GM21390 (cell line): ENCODE data around the gene FAM13A.
A peak's percentile ranks its signal among the peaks of the same experiment; 100 is the strongest.

Experiments used
- ATAC-seq: cut with Tn5 transposase; IDR thresholded peaks from one replicate; pipeline ENCODE4 v1.9.1; 2021; ENCODE audit not compliant: unreplicated experiment

FAM13A gene

GRCh38 chr4:88754796-88755195 is 302.2 kb downstream of the FAM13A start:
- no peak for ATAC-seq

DNA sequence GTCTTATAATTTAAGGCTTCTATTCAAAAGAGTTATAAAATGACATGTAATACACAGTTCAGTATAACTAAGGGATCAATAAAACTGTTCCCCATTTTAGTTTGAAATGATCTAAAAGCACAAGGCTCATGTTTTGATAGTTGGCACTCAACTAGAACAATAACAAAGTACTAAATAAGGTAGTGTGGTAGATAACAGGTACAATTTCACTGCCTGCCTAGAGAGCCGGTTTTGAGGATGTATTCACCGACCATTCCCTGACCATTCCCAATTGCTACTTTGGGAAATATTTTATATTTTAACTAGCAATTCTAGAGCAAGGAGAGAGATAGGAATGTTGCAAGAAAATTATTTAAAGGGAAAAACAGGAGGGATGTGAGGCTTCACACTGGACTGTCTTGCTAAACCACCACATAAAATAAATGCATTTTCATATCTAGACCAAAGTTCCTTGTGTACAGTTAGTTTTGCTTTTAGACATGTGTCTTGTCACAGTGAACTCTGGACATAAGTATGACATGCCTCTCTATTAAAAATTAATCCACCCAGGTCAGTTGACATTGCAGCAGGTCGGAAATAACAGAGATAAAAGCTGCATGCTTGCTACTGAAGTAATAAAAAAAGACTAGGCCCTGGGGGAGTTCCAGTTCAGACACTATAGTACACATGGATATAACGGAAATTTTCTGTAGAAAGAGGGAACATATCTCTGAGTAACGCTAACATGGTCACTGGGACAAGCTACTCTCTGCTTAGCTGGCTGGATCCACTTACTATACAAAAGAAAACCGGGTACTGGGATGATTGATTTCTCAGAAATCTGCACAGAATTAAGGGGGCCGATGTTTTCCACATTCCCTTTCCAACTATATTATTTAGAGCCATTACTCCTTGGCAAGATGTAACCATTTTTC is 303.1 kb downstream of the FAM13A start:
- no peak for ATAC-seq

DNA sequence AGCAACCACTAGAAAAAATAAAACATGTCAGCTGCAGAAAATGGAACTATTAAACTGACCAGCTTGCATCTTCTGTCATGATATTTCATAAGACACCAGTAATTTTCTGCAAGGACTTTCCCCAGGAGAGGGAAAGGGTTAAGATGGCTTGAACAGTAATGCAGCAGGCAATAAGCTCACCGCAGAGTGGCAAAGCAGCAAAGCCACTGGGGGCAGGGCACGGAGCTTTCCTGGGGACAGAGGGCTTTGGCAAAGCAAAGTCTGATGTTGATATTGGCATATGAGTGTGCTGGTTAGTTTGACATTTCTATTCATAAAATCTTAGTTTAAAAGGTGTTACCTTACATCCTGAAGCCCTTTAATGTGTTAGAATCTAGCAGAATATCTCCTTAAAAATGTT is 304.2 kb downstream of the FAM13A start:
- no peak for ATAC-seq

DNA sequence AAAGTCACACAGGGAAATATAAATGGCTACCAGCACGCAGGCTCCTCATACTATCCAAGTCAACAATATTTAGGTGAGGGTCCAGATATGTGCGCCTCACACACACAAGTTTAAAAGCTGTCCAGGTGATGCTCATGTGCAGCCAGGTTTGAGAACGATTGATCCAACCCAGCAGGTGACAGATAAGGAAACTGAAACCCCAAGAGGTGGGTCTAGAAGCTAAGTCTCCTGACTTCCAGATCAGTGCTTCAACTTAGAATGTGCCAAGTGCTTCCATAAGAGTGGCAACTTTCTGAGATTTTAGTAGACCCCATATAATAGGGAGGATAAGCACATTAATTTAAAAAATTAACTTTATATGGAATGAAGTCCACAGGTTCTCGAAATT is 304.9 kb downstream of the FAM13A start:
- ATAC-seq = no peak

GRCh38 chr4:88751258-88752075 is 305.5 kb downstream of the FAM13A start:
- ATAC-seq = no peak

GRCh38 chr4:88750369-88750768 is 306.6 kb downstream of the FAM13A start:
- ATAC-seq = no peak

DNA sequence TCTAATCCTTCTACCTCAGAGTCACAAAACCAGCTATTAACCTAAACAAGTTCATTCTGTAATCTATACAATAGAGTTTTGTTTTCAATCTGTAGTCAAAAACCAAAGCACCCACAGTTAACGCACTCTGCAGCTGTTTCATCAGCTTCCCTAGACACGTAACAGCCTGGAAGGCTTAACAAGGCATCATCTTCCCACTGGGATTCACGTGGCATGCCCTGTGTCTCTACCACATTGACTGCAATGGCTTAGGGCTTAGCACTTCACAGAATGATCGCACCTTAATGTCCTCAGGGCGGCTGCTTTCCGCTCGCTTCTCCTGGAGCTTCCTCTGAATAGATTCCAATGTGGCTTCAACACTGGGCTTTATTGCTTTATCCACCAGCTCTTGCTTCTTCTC is 309.6 kb downstream of the FAM13A start:
- no peak for ATAC-seq

DNA sequence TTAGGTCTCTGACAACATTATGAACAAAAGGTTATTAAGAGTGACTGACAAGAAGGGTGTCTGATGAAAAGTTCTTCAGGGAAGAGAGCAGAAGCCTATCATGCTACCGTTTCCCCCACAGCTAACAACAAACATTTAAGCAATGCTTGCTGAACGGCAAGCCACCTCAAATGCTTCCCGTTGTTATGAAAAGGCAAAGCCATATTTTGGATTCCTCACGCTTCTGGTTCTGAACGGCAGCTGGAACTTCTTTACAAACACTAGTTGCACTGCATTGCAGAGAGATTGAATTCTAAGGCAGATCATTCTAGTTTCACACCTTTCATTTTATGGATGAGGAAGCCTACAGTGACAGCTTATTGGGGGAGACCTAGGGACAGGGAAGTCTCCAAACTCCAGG is 310.8 kb downstream of the FAM13A start:
- no peak for ATAC-seq

- ATAC-seq = no peak
Measured at GRCh38 chr4:88745581-88746163, 311.3 kb downstream of the FAM13A start.

GRCh38 chr4:88745175-88745574 is 311.8 kb downstream of the FAM13A start:
- ATAC-seq = no peak

DNA sequence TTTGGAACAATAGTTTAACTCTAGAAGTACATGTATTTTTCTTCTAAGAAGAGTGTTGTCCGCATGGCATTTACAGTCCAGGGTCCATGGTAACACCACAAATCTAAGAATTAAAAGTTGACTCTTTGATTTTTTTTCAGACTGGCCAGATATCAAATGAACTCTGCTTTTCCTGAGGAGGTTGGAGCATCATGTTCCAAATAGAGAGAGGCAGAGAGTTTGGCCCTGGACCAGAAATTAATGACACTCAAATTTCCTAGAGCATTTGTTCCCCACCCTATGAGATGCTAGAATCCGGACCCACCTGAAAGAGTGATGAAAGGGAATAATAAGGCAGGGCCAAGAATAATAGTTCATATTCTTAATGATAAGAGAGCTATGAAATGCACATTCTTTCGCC is 312.4 kb downstream of the FAM13A start:
- ATAC-seq = no peak

- no peak for ATAC-seq
Measured at GRCh38 chr4:88743696-88744095, 313.3 kb downstream of the FAM13A start.

DNA sequence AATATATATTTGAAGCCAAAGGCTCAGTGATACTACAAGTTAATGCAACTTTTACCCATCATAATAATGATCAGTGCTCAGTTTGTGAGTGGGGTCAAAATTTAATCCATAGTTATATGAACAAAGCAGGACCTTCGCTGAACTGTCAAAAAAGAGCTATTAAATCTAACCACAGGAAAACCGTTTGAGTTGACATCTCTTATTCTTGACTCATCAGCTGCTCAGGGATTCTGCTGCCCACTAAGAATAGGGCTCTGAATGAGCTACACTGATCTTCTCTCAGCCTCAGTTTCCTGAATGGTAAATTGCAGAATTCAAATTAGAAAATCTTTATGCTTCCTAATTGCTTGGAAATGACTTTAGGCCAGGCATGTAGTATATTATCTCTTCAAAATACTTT is 314.4 kb downstream of the FAM13A start:
- ATAC-seq = no peak

DNA sequence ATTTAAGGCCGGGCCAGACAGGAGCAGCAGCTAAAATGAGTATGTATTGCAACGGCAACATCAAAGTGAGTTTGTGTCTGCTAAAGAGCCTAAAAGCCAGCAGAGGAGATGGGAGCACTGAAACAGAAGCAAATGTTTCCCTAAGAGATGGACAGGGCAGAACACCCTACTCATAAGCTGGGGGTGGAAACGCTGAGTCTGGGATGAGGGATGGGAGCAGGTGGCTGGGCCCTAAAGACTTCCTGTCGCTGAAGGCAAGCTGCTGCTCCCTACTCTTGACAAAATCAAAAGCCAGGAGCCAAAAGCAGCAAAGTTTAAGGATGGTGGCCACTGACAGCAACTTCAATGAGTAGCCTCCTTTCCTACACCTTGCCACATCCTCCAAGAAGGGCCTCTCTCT is 318.8 kb downstream of the FAM13A start:
- ATAC-seq = no peak

GRCh38 chr4:88737307-88737941 is 319.6 kb downstream of the FAM13A start:
- peak; percentile 97 for ATAC-seq

DNA sequence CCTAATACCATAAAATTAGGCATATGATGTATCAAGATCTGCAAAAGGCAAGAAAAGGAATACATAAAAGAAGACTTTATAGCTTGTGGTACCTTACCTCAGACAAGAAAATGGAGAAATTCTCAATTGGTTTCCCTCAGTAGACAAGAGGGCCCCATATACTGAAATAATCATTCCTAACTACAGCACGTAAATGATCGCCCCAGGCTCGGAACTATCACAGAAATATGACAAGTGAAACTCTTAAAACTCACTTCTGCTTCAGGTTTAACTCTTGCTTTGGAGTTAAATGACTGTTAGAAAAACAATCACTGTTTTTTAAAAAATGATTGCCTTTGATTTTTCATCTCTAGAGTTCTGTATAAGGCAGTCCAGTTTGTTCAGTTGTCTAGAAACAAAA is 320.7 kb downstream of the FAM13A start:
- ATAC-seq = no peak

- no peak for ATAC-seq
Measured at GRCh38 chr4:88735564-88735963, 321.4 kb downstream of the FAM13A start.

DNA sequence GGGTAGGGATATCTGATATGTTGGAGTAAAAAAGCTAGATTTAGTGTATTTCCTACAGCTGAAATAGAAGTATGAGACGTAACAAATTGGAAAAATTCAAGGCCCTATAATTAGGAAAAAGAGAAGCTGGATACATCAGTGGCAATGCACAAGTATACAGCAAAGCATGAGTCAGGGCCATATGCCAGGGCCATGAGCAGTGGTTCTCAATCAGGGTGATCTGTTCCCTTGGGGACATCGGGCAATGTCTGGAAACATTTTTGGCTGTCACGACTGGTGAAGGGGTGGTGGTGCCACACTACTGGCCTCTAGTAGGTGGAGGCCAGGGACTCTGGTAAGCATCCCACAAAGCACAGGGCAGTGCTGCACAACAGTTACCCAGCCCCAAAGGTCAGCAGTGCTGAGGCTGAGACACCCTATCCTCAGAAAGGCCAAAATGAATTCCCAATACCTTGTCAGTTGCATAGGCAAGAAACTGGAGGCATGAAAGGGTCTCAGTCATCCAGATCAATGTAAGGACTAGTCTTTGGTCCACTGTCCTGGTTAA is 322.5 kb downstream of the FAM13A start:
- no peak for ATAC-seq

DNA sequence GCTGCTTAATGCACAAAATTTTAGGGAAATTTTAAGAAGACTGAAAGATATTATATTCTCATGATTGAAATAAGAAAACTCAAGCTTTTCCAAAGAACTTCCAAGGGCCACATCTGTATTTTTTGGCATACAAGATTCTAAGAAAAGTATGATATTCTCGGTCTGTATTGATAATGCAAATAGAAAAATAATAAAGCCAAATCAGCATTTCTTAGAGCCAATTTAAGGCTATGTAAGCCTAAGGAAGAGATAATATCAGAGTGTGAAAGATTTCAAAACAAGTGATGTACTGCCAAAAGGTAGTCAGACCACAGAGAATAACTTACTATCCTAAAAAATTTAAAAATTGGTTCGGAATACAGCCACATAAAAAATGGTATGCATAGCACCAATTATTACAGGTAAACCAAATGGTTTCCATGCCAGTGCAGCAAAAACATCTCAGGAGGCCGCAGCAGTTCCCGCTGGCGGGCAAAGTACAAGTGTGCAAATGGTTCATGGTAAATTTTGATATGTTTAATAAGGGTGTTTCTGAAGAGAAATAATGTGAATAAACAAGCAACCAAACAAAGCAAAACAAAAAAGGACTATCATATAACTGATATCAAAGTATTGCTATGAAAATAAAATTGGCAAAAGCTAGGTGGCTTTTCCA is 324.1 kb downstream of the FAM13A start:
- no peak for ATAC-seq

GRCh38 chr4:88731381-88731780 is 325.6 kb downstream of the FAM13A start:
- no peak for ATAC-seq
